SK-N-SH (cell line): ENCODE data around the gene ANO10. TPM values are rescaled to one million over a fixed set of nuclear protein-coding genes. Genes with fewer than 3 reads are reported as not detected.

Source experiments
- CTCF ChIA-PET: fragments of 300-600, 350-600 bp; formaldehyde crosslinking; extraction: SDS; loops from one replicate; lab custom pipeline; 2021; lab: Yijun Ruan, JAX
- POLR2A ChIA-PET: fragments of 350-600 bp; sonication (Branson Sonifier 250); formaldehyde crosslinking; extraction: SDS; loops from one replicate; lab custom pipeline; 2020; ENCODE audit warnings: antibody characterized with exemption, inconsistent platforms; lab: Yijun Ruan, JAX
- DNase-seq: peaks from one replicate; pipeline ENCODE4 v3.0.0; 2012
- H2AFZ ChIP-seq: fragments of 200-600 bp; sonication (generic); 2 replicates; pipeline ENCODE4 v1.8.1; 2016; ENCODE audit warnings: antibody characterized with exemption, mild to moderate bottlenecking, low read depth
- H3F3A ChIP-seq: fragments of 200-600 bp; sonication (generic); replicated peaks from 2 replicates; pipeline ENCODE3; 2016; ENCODE audit warnings: antibody characterized with exemption, mild to moderate bottlenecking; ENCODE audit not compliant: insufficient read depth
- H3K27ac ChIP-seq, 2 experiments: fragments of 200-500 bp in 1 of 2; fragments of 200-600 bp in 1 of 2; sonication (Bioruptor generic) in 1 of 2; sonication (generic), shearing (Covaris generic) in 1 of 2; 2 replicates each; pipeline versions ENCODE4 v1.5.1 to v1.6.1; 2014 to 2016; ENCODE audit warnings: low read depth in 2 of 2, inconsistent platforms in 1 of 2, low read length in 1 of 2, mild to moderate bottlenecking in 1 of 2, mixed read lengths in 1 of 2
- H3K27me3 ChIP-seq: fragments of 200-600 bp; sonication (generic), shearing (Covaris generic); 2 replicates; pipeline ENCODE4 v1.6.1; 2016; ENCODE audit warnings: mixed run types; ENCODE audit not compliant: insufficient read depth
- H3K36me3 ChIP-seq, 2 experiments: fragments of 200-500 bp in 1 of 2; fragments of 200-600 bp in 1 of 2; sonication (Bioruptor generic) in 1 of 2; sonication (generic) in 1 of 2; replicated peaks in 1 of 2; 2 replicates each; pipeline versions ENCODE3 to v1.5.1; 2014 to 2016; ENCODE audit warnings: low read length in 1 of 2, mild to moderate bottlenecking in 1 of 2; ENCODE audit not compliant: insufficient read depth in 2 of 2, control insufficient read depth in 1 of 2
- H3K4me1 ChIP-seq, 2 experiments: fragments of 200-500 bp in 1 of 2; fragments of 200-600 bp in 1 of 2; sonication (Bioruptor generic) in 1 of 2; sonication (generic), shearing (Covaris generic) in 1 of 2; 2 replicates each; pipeline versions ENCODE4 v1.5.1 to v1.6.1; 2014 to 2016; ENCODE audit warnings: low read depth in 1 of 2, low read length in 1 of 2, mixed run types in 1 of 2; ENCODE audit not compliant: insufficient read depth in 2 of 2, control insufficient read depth in 1 of 2
- H3K4me2 ChIP-seq: fragments of 200-600 bp; sonication (generic), shearing (Covaris generic); 2 replicates; pipeline ENCODE4 v1.6.1; 2017; ENCODE audit warnings: mixed run types
- H3K4me3 ChIP-seq, 2 experiments: fragments of 200-500 bp in 1 of 2; fragments of 200-600 bp in 1 of 2; sonication (Bioruptor generic) in 1 of 2; sonication (generic), shearing (Covaris generic) in 1 of 2; 2 replicates each; pipeline versions ENCODE4 v1.5.1 to v1.8.1; 2014 to 2016; ENCODE audit warnings: low read depth in 2 of 2, inconsistent platforms in 1 of 2, low read length in 1 of 2, mild to moderate bottlenecking in 1 of 2, mixed read lengths in 1 of 2, moderate library complexity in 1 of 2
- H3K79me2 ChIP-seq: fragments of 200-600 bp; sonication (generic); 2 replicates; pipeline ENCODE4 v1.8.1; 2017; ENCODE audit warnings: mild to moderate bottlenecking; ENCODE audit not compliant: insufficient read depth
- H3K9ac ChIP-seq: fragments of 200-600 bp; sonication (generic); 2 replicates; pipeline ENCODE4 v1.6.1; 2017; ENCODE audit warnings: mixed run types
- H3K9me2 ChIP-seq: fragments of 200-600 bp; sonication (generic); 2 replicates; pipeline ENCODE4 v1.6.1; 2017; ENCODE audit warnings: mixed run types
- H3K9me3 ChIP-seq: fragments of 200-600 bp; sonication (generic); 2 replicates; pipeline ENCODE4 v1.6.1; 2017; ENCODE audit warnings: mixed run types, mild to moderate bottlenecking, moderate library complexity
- H4K20me1 ChIP-seq: fragments of 200-600 bp; sonication (generic); 2 replicates; pipeline ENCODE4 v1.6.1; 2017; ENCODE audit warnings: mild to moderate bottlenecking, mixed run types; ENCODE audit not compliant: insufficient read depth
- CHD2 ChIP-seq: fragments of 150-350 bp; IDR thresholded peaks from 2 replicates; pipeline ENCODE4 v1.6.1; 2018; ENCODE audit warnings: low read length; ENCODE audit not compliant: partially characterized antibody
- ELF1 ChIP-seq: IDR thresholded peaks from 2 replicates; pipeline ENCODE4 v1.4.0; 2012
- EP300 ChIP-seq, 2 experiments: IDR thresholded peaks; 2 replicates each; pipeline versions ENCODE4 v1.4.0 to v1.6.1; 2012; ENCODE audit warnings: borderline replicate concordance in 1 of 2, low read depth in 1 of 2, low read length in 1 of 2
- FOSL2 ChIP-seq: IDR thresholded peaks from 2 replicates; pipeline ENCODE4 v1.4.0; 2012; ENCODE audit warnings: low read depth, mild to moderate bottlenecking, moderate library complexity, borderline replicate concordance
- GABPA ChIP-seq: IDR thresholded peaks from 2 replicates; pipeline ENCODE4 v1.4.0; 2012; ENCODE audit warnings: low read depth, mild to moderate bottlenecking
- GATA2 ChIP-seq: sonication (generic); formaldehyde crosslinking; IDR thresholded peaks from 2 replicates; pipeline ENCODE4 v1.5.0; 2020; ENCODE audit warnings: mild to moderate bottlenecking, missing genetic modification reagents
- JUND ChIP-seq: IDR thresholded peaks from 2 replicates; pipeline ENCODE4 v1.4.0; 2012
- MEF2A ChIP-seq: IDR thresholded peaks from 2 replicates; pipeline ENCODE4 v1.4.0; 2012; ENCODE audit warnings: low read depth, borderline replicate concordance
- MXI1 ChIP-seq: IDR thresholded peaks from 2 replicates; pipeline ENCODE4 v1.6.1; 2012; ENCODE audit warnings: mild to moderate bottlenecking, low read depth, low read length, improper control_type of control experiment
- NFIC ChIP-seq: IDR thresholded peaks from 2 replicates; pipeline ENCODE4 v1.4.0; 2012; ENCODE audit warnings: borderline replicate concordance
- POLR2AphosphoS5 ChIP-seq: IDR thresholded peaks from 2 replicates; pipeline ENCODE4 v1.6.1; 2012; ENCODE audit warnings: low read depth, low read length
- RCOR1 ChIP-seq: fragments of 150-350 bp; IDR thresholded peaks from 2 replicates; pipeline ENCODE4 v1.6.1; 2017; ENCODE audit warnings: antibody characterized with exemption, low read length
- SIN3A ChIP-seq: IDR thresholded peaks from 2 replicates; pipeline ENCODE4 v1.6.1; 2012; ENCODE audit warnings: low read depth, mild to moderate bottlenecking, low read length, moderate library complexity, borderline replicate concordance
- TCF12 ChIP-seq: IDR thresholded peaks from 2 replicates; pipeline ENCODE4 v1.4.0; 2012
- TEAD4 ChIP-seq: IDR thresholded peaks from 2 replicates; pipeline ENCODE4 v1.4.0; 2012; ENCODE audit warnings: mild to moderate bottlenecking, borderline replicate concordance; ENCODE audit not compliant: insufficient read depth
- WGBS: methylation state at CpG from one replicate; pipeline ENCODE4 v1.1.6; 2017; ENCODE audit warnings: low lambda C conversion rate; 5-methylcytosine and 5-hydroxymethylcytosine counted together
- polyA plus RNA-seq, 3 experiments: library from polyadenylated mRNA; depleted of rRNA; stranded (reverse); fragments of >200 nt; gene quantifications; 2 replicates each; pipeline ENCODE4 v1.2.3, GENCODE V29; 2012
- TF ChIP-seq, protein P1 (sequence below): IDR thresholded peaks from 2 replicates; pipeline ENCODE4 v1.4.0; 2012; ENCODE audit warnings: low read depth, borderline replicate concordance
- TF ChIP-seq, protein P2 (sequence below): fragments of 150-350 bp; IDR thresholded peaks from 2 replicates; pipeline ENCODE4 v1.6.1; 2016; ENCODE audit warnings: mild to moderate bottlenecking, low read depth, low read length
- TF ChIP-seq, protein P3 (sequence below): IDR thresholded peaks from 2 replicates; pipeline ENCODE4 v1.4.0; 2012; ENCODE audit warnings: low read depth, borderline replicate concordance
- TF ChIP-seq, protein P4 (sequence below): IDR thresholded peaks from 2 replicates; pipeline ENCODE4 v1.4.0; 2012; ENCODE audit warnings: low read depth

Gene ANO10
- polyA plus RNA-seq, 1 of the 3 experiments (the other 2 are of a cell fraction): 16.8 TPM

DNA sequence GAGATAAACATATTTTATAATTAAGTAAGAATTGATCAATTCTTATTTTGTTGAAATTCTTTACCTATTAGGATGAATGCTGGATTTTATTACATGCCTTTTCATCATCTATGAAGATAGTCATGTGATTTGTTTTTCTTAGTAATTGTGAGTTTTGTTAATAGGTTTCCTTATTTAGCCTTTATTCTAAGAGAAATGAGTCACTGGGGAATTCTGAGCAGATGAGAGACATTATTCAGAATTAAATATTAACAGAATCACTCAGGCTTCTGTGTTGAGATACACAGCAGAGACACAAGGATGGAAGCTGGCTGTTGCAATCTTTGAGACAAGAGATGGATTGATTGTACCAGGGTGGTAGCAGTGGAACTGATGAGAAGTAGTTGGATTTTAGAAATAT, 7.4 kb upstream of the ANO10 start:
- H3K79me2 ChIP-seq: no peaks in the 10 kb centered on the region
- H3K4me3 ChIP-seq: no peak overlapping the region
- no peak overlapping the region for H3K9ac ChIP-seq
- H2AFZ ChIP-seq: no peak overlapping the region
- no peak overlapping the region for H3K27ac ChIP-seq
- H3K4me1 ChIP-seq: no peaks in the 10 kb centered on the region; a peak in 1 of 4 replicates
- CTCF ChIA-PET: interaction anchor here (0.7 kb wide), 1 partner anchor 51 kb away, joined by 3 read pairs; no protein-coding TSS in a partner anchor
- no peaks in the 10 kb centered on the region for H3K9me3 ChIP-seq
- H3K36me3 ChIP-seq: no peaks in the 10 kb centered on the region
- H3K27me3 ChIP-seq: no peaks in the 10 kb centered on the region
- POLR2A ChIA-PET: no interaction called here
- H3F3A ChIP-seq: peaks cover 18% of the 10 kb centered on the region
- no peak for DNase-seq
- H4K20me1 ChIP-seq: no peaks in the 10 kb centered on the region
- TF ChIP-seq TEAD4 (no peak), POLR2AphosphoS5 (no peak), NFIC (no peak), SIN3A (no peak), EP300 (IDR thresholded peaks at IDR 0.05; ENCODE audit: borderline replicate concordance in 1 of 2, low read depth in 1 of 2, low read length in 1 of 2) (no peak), GATA2 (CRISPR knock-in tag) (no peak), RCOR1 (no peak), JUND (no peak), FOSL2 (no peak), MXI1 (no peak), GABPA (no peak), TCF12 (no peak), MEF2A (no peak), ELF1 (no peak)
- TF ChIP-seq, protein P1, sequence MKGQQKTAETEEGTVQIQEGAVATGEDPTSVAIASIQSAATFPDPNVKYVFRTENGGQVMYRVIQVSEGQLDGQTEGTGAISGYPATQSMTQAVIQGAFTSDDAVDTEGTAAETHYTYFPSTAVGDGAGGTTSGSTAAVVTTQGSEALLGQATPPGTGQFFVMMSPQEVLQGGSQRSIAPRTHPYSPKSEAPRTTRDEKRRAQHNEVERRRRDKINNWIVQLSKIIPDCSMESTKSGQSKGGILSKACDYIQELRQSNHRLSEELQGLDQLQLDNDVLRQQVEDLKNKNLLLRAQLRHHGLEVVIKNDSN: no peak
- TF ChIP-seq, protein P2, sequence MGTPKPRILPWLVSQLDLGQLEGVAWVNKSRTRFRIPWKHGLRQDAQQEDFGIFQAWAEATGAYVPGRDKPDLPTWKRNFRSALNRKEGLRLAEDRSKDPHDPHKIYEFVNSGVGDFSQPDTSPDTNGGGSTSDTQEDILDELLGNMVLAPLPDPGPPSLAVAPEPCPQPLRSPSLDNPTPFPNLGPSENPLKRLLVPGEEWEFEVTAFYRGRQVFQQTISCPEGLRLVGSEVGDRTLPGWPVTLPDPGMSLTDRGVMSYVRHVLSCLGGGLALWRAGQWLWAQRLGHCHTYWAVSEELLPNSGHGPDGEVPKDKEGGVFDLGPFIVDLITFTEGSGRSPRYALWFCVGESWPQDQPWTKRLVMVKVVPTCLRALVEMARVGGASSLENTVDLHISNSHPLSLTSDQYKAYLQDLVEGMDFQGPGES: no peak
- TF ChIP-seq, protein P3, sequence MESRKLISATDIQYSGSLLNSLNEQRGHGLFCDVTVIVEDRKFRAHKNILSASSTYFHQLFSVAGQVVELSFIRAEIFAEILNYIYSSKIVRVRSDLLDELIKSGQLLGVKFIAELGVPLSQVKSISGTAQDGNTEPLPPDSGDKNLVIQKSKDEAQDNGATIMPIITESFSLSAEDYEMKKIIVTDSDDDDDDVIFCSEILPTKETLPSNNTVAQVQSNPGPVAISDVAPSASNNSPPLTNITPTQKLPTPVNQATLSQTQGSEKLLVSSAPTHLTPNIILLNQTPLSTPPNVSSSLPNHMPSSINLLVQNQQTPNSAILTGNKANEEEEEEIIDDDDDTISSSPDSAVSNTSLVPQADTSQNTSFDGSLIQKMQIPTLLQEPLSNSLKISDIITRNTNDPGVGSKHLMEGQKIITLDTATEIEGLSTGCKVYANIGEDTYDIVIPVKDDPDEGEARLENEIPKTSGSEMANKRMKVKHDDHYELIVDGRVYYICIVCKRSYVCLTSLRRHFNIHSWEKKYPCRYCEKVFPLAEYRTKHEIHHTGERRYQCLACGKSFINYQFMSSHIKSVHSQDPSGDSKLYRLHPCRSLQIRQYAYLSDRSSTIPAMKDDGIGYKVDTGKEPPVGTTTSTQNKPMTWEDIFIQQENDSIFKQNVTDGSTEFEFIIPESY: no peak
- no peak overlapping the region for H3K4me2 ChIP-seq
- no peaks in the 10 kb centered on the region for H3K9me2 ChIP-seq

DNA sequence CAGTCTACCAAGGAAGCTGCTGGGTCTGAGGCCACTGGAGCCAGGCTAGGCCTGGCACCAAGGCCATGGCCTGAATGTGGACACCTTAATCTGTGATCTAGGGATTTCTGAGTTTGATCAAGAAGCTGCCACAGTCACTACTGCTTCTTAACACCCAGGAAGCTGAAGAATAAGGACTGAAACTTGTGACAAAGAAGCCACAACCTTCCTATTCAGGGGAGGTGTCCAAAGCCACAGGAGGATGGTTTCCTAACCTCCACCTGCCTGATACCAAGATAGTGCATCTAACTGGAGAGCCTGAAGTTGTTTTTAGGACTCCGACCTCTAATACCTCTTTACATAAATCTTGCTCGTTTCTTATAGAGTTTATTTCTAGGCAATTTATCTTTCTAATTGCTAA, 5.5 kb upstream of the ANO10 start:
- TF ChIP-seq, protein P4, sequence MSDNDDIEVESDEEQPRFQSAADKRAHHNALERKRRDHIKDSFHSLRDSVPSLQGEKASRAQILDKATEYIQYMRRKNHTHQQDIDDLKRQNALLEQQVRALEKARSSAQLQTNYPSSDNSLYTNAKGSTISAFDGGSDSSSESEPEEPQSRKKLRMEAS: no peak
- no peak for TF ChIP-seq FOSL2
- TF ChIP-seq, protein P1: no peak
- TF ChIP-seq CHD2: no peak
- TF ChIP-seq JUND: no peak
- TF ChIP-seq RCOR1: no peak
- ChIA-PET POLR2A (no interaction called here), CTCF (no interaction called here)
- Histone ChIP-seq H3K4me3 (no peak overlapping the region), H3K27me3 (no peaks in the 10 kb centered on the region), H3K4me1 (no peaks in the 10 kb centered on the region; a peak in 1 of 4 replicates), H4K20me1 (no peaks in the 10 kb centered on the region), H2AFZ (no peak overlapping the region), H3K79me2 (no peaks in the 10 kb centered on the region), H3F3A (peaks cover 6% of the 10 kb centered on the region), H3K9me2 (no peaks in the 10 kb centered on the region), H3K9ac (no peak overlapping the region), H3K36me3 (no peaks in the 10 kb centered on the region), H3K27ac (no peak overlapping the region), H3K4me2 (no peak overlapping the region), H3K9me3 (no peaks in the 10 kb centered on the region)
- WGBS: 82% methylated on average over 2 of the region's 2 CpGs
- DNase-seq: no peak
